HCT116 (cell line): ENCODE measurements around the gene CALD1. TPM values are rescaled to one million over a fixed set of nuclear protein-coding genes. Genes with fewer than 3 reads are reported as not detected.

Experiments used
- ATAC-seq: fragments of 200-7000 bp; cut with Tn5 transposase; 2 replicates; pipeline ENCODE4 v1.9.1; 2020; ENCODE audit warnings: mild to moderate bottlenecking, moderate library complexity
- BruUV-seq: library from RNA; stranded (reverse); fragments of 400-500 nt; replicated peaks from 2 replicates; lab custom pipeline; 2021; lab: Mats Ljungman, UMichigan
- CTCF ChIA-PET: fragments of 300-600 bp; sonication (Branson Sonifier 250); formaldehyde crosslinking; loops from one replicate; lab custom pipeline; 2021; ENCODE audit warnings: antibody characterized with exemption; lab: Charles Lee
- POLR2A ChIA-PET: fragments of 300-600, 350-600 bp; sonication (Branson Sonifier 250); formaldehyde crosslinking; loops from one replicate; lab custom pipeline; 2021; ENCODE audit warnings: antibody characterized with exemption; lab: Charles Lee
- RAD21 ChIA-PET, 2 experiments: fragments of 300-600 bp; sonication (Branson Sonifier 250); formaldehyde crosslinking; loops; one replicate each; lab custom pipeline; 2023; ENCODE audit warnings: low total read pairs in 2 of 2; ENCODE audit not compliant: uncharacterized antibody in 2 of 2, unreplicated experiment in 2 of 2, low non-redundant PET in 1 of 2; lab: Charles Lee
- DNase-seq: peaks from one replicate; pipeline ENCODE4 v3.0.0-alpha.2; 2010; ENCODE audit warnings: low read depth, low spot score
- H2AFZ ChIP-seq: fragments of 200-600 bp; shearing (Covaris generic), sonication (generic); 2 replicates; pipeline ENCODE4 v1.6.1; 2017; ENCODE audit warnings: low read depth, mixed run types, mixed read lengths, antibody characterized with exemption, low read length; ENCODE audit not compliant: poor library complexity, severe bottlenecking
- H3K27ac ChIP-seq: 2 replicates; pipeline ENCODE4 v1.5.1; 2012; ENCODE audit warnings: low read depth, low read length
- H3K27me3 ChIP-seq: fragments of 200-600 bp; sonication (generic); 2 replicates; pipeline ENCODE4 v1.6.1; 2016; ENCODE audit warnings: mixed run types, low read length, mixed read lengths; ENCODE audit not compliant: insufficient read depth
- H3K36me3 ChIP-seq, 2 experiments: fragments of 200-500 bp in 1 of 2; fragments of 200-600 bp in 1 of 2; sonication (Bioruptor generic) in 1 of 2; sonication (generic) in 1 of 2; 2 replicates each; pipeline versions ENCODE4 v1.5.1 to v1.6.1; 2014 to 2016; ENCODE audit warnings: low read length in 2 of 2, inconsistent platforms in 1 of 2, mixed read lengths in 1 of 2, mixed run types in 1 of 2; ENCODE audit not compliant: insufficient read depth in 2 of 2, control insufficient read depth in 1 of 2
- H3K4me1 ChIP-seq, 2 experiments: fragments of 200-600 bp in 1 of 2; sonication (generic) in 1 of 2; 2 replicates each; pipeline versions ENCODE4 v1.5.1 to v1.6.1; 2012 to 2017; ENCODE audit warnings: low read length in 2 of 2, inconsistent platforms in 1 of 2, mild to moderate bottlenecking in 1 of 2, mixed read lengths in 1 of 2, mixed run types in 1 of 2, moderate library complexity in 1 of 2; ENCODE audit not compliant: insufficient read depth in 2 of 2, control insufficient read depth in 1 of 2
- H3K4me2 ChIP-seq: fragments of 200-600 bp; sonication (generic); 2 replicates; pipeline ENCODE4 v1.6.1; 2017; ENCODE audit warnings: mixed run types, low read length, mixed read lengths
- H3K4me3 ChIP-seq, 2 experiments: fragments of 200-600 bp in 1 of 2; sonication (generic) in 1 of 2; replicated peaks in 1 of 2; 2 replicates each; pipeline ENCODE4 v1.5.1; 2011 to 2016; ENCODE audit warnings: low read length in 2 of 2, control low read depth in 1 of 2, low read depth in 1 of 2, mild to moderate bottlenecking in 1 of 2, mixed read lengths in 1 of 2, mixed run types in 1 of 2
- H3K79me2 ChIP-seq: fragments of 200-600 bp; sonication (generic); 2 replicates; pipeline ENCODE4 v1.6.1; 2017; ENCODE audit warnings: mild to moderate bottlenecking, mixed run types, low read length, moderate library complexity, mixed read lengths; ENCODE audit not compliant: insufficient read depth
- H3K9ac ChIP-seq: fragments of 200-600 bp; sonication (generic); 2 replicates; pipeline ENCODE4 v1.6.1; 2016; ENCODE audit warnings: low read length, mixed read lengths
- H3K9me2 ChIP-seq: fragments of 200-600 bp; sonication (generic), shearing (Covaris generic); 2 replicates; pipeline ENCODE4 v1.6.1; 2017; ENCODE audit warnings: mixed run types, mild to moderate bottlenecking, moderate library complexity; ENCODE audit not compliant: insufficient read depth
- H3K9me3 ChIP-seq, 2 experiments: fragments of 200-500 bp in 1 of 2; fragments of 200-600 bp in 1 of 2; sonication (Bioruptor generic) in 1 of 2; sonication (generic) in 1 of 2; 2 replicates each; pipeline ENCODE4 v1.6.1; 2014 to 2017; ENCODE audit warnings: low read length in 2 of 2, mixed read lengths in 2 of 2, inconsistent platforms in 1 of 2, low read depth in 1 of 2, mild to moderate bottlenecking in 1 of 2, mixed run types in 1 of 2, moderate library complexity in 1 of 2; ENCODE audit not compliant: control insufficient read depth in 1 of 2, insufficient read depth in 1 of 2
- H4K20me1 ChIP-seq: fragments of 200-600 bp; sonication (generic), shearing (Covaris generic); 2 replicates; pipeline ENCODE4 v1.6.1; 2017; ENCODE audit warnings: mixed run types, mild to moderate bottlenecking, moderate library complexity; ENCODE audit not compliant: insufficient read depth
- CEBPB ChIP-seq: IDR thresholded peaks from 2 replicates; pipeline ENCODE4 v1.6.1; 2012; ENCODE audit warnings: low read depth
- CTCF ChIP-seq, 3 experiments: fragments of 200-600 bp in 1 of 3; sonication (generic) in 1 of 3; IDR thresholded peaks in 2 of 3; conservative IDR thresholded peaks in 1 of 3; 2 replicates each; pipeline ENCODE4 v1.5.1; 2012 to 2017; ENCODE audit warnings: low read depth in 2 of 3, low read length in 2 of 3, antibody characterized with exemption in 1 of 3, borderline replicate concordance in 1 of 3, control low read depth in 1 of 3, mild to moderate bottlenecking in 1 of 3, mixed read lengths in 1 of 3, mixed run types in 1 of 3, moderate library complexity in 1 of 3; ENCODE audit not compliant: insufficient read depth in 1 of 3
- EGR1 ChIP-seq: IDR thresholded peaks from 2 replicates; pipeline ENCODE4 v1.6.1; 2012; ENCODE audit warnings: low read depth
- ELF1 ChIP-seq: IDR thresholded peaks from 2 replicates; pipeline ENCODE4 v1.6.1; 2012; ENCODE audit warnings: low read depth, borderline replicate concordance
- EZH2phosphoT487 ChIP-seq: fragments of 200-600 bp; IDR thresholded peaks from 2 replicates; pipeline ENCODE4 v1.6.1; 2018; ENCODE audit warnings: antibody characterized with exemption, borderline replicate concordance
- JUND ChIP-seq: IDR thresholded peaks from 2 replicates; pipeline ENCODE4 v1.6.1; 2012
- POLR2A ChIP-seq: IDR thresholded peaks from 2 replicates; pipeline ENCODE4 v1.7.0; 2011; ENCODE audit warnings: borderline replicate concordance; ENCODE audit not compliant: insufficient read depth, insufficient read length; ENCODE audit errors: extremely low read depth
- POLR2AphosphoS5 ChIP-seq: IDR thresholded peaks from 2 replicates; pipeline ENCODE4 v1.6.1; 2011; ENCODE audit warnings: mild to moderate bottlenecking, low read depth, low read length, moderate library complexity
- SIN3A ChIP-seq: IDR thresholded peaks from 2 replicates; pipeline ENCODE4 v1.6.1; 2012; ENCODE audit warnings: low read depth
- TCF7L2 ChIP-seq: IDR thresholded peaks from 2 replicates; pipeline ENCODE4 v1.7.0; 2011; ENCODE audit warnings: borderline replicate concordance, inconsistent platforms; ENCODE audit not compliant: insufficient read depth, insufficient read length; ENCODE audit errors: extremely low read depth
- ZBTB33 ChIP-seq: IDR thresholded peaks from 2 replicates; pipeline ENCODE4 v1.6.1; 2011; ENCODE audit warnings: mild to moderate bottlenecking, low read length, moderate library complexity; ENCODE audit not compliant: insufficient replicate concordance; ENCODE audit errors: extremely low read depth
- ZFX ChIP-seq: fragments of 450-650 bp; IDR thresholded peaks from 2 replicates; pipeline ENCODE4 v1.6.1; 2017
- ZNF274 ChIP-seq: fragments of 200-500 bp; sonication (Bioruptor generic); IDR thresholded peaks from 2 replicates; pipeline ENCODE4 v1.6.1; 2014; ENCODE audit warnings: mild to moderate bottlenecking, low read depth, low read length, inconsistent platforms
- intact Hi-C: fragments of 100-400 bp; cut with micrococcal nuclease; formaldehyde crosslinking; loops from 2 replicates; pipeline ENCODE4 v1.10.0; 2022
- total RNA-seq: library from RNA; stranded (reverse); gene quantifications from one replicate; pipeline ENCODE4 v1.2.1, GENCODE V29; 2021; ENCODE audit not compliant: unreplicated experiment

Gene CALD1
- total RNA-seq, 1 experiment from 2014 or later: 66.8 TPM

GRCh38 chr7:134875867-134876266 is 96.4 kb downstream of the CALD1 start:
- no peak for DNase-seq
- POLR2A ChIA-PET: no interaction called here
- TF ChIP-seq POLR2A (no peak), ELF1 (no peak), ZBTB33 (no peak), SIN3A (no peak), CTCF (IDR thresholded peaks at IDR 0.05 in 2 of 3, conservative IDR thresholded peaks at IDR 0.05 in 1 of 3; ENCODE audit: borderline replicate concordance in 1 of 3, insufficient read depth in 1 of 3, low read depth in 2 of 3, low read length in 2 of 3) (no peak), ZFX (no peak), ZNF274 (no peak), POLR2AphosphoS5 (no peak), EZH2phosphoT487 (no peak), JUND (no peak), EGR1 (no peak), TCF7L2 (no peak), CEBPB (no peak)
- Histone ChIP-seq H2AFZ (no peak overlapping the region), H4K20me1 (no peaks in the 10 kb centered on the region), H3K9ac (no peak overlapping the region), H3K4me3 (no peak overlapping the region), H3K27ac (no peak overlapping the region), H3K9me3 (no peaks in the 10 kb centered on the region), H3K36me3 (no peaks in the 10 kb centered on the region), H3K27me3 (no peaks in the 10 kb centered on the region), H3K9me2 (no peaks in the 10 kb centered on the region), H3K4me2 (no peak overlapping the region), H3K79me2 (no peaks in the 10 kb centered on the region), H3K4me1 (peaks cover 0 to 7% of the 10 kb centered on the region in 2 experiments; a peak in 1 of 4 replicates)
- intact Hi-C loops: loop anchor here (5.0 kb wide), 1 partner anchor 66 kb away; no protein-coding TSS in a partner anchor
- BruUV-seq: no TSS peak
- CTCF ChIA-PET: no interaction called here
- RAD21 ChIA-PET: no interaction called here
- no peak for ATAC-seq
